NK-92 treated with Interleukin-12 subunit alpha and Interleukin-12 subunit beta, amount 100 ng/mL, for 24 hours (cell line): ENCODE data around the gene PDLIM7.
"Not testable (repeated sequence)": the region's sequence is repeated elsewhere in the genome, so short reads cannot be mapped to it uniquely, and the experiment has no call there.

Experiments used
- DNase-seq: peaks from one replicate; lab custom pipeline; 2025; lab: John Stamatoyannopoulos, UW

Gene PDLIM7

DNA sequence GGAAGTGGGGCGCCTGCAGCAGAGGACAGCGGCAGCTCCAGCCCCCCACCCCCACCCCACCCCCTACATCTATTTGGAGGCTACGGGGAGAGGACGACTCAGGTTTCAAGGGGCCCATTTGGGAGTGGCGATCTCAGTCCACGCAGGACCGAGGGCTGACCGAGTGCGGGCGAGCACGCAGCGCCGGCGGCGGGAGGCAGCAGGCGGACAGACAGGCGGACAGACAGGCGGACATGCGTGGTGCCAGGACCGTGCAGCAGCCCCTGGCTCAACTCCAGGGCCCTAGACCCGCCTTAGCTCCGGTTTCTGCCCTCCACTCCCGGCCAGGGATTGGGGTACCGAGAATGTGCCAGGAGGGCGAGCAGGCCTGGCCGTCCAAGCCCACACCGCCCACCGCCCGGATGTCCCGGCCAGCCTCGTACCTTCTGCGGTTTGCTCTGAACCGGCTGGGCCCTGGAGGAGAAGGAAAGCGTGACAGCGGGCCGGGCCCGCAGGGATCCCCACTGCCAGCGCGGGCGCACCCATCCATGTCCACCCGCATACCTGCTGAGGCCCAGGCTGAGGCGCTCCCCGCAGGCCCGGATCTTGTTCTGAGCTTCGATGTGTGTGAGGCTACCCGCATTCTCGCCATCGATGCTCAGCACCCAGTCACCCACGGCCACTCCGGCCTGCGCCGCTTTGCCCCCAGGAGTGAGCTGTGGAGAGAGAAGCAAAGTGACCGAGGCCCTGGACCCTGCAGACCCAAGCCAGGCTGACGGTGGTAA is 5.2 kb downstream of the PDLIM7 start:
- no peak for DNase-seq

DNA sequence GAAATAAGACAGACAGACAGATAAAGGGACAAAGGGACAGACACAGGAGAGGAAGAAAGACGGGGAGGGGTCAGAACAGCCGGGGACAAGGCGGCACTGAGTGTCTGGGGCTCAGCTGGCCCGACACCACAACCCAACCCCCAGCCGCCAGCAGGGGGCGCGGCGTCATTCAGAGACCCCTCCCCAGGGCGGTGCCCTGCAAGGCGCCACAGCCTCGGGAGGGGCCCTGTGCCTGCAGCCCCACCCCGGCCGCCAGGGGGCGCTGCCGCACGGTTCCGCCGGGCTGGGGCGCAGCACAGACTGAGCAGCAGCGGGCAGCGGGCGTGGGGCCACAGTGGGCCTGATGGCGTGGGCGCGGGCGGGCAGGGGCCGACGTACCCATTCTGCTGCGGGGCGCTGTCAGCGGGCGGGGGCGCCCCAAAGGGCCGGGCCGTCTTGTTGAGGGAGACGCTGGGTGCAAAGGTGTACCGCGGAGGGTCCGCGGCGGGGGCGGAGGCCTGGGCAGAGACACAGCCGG is 5.9 kb downstream of the PDLIM7 start:
- no peak for DNase-seq

DNA sequence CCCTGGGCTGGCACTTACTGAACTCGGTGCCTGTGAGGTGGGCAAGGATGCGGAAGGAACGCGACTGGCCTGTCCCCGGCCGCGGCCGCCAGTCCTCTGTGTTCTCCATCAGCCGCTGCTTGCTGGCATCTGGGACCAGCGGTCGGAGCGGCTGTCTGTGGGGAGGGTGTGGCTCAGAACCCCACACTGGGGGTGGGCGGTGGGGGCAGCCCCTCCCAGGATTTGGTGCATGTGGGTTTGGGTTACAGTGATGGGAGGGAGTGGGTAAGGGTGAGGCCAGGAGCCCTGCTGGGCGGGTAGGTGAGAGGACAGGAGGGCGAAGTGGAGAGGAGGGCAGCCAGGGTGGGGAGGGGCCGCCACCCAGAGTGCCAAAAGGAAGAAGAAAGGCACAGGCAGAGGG is 6.4 kb downstream of the PDLIM7 start:
- DNase-seq, result no peak

DNA sequence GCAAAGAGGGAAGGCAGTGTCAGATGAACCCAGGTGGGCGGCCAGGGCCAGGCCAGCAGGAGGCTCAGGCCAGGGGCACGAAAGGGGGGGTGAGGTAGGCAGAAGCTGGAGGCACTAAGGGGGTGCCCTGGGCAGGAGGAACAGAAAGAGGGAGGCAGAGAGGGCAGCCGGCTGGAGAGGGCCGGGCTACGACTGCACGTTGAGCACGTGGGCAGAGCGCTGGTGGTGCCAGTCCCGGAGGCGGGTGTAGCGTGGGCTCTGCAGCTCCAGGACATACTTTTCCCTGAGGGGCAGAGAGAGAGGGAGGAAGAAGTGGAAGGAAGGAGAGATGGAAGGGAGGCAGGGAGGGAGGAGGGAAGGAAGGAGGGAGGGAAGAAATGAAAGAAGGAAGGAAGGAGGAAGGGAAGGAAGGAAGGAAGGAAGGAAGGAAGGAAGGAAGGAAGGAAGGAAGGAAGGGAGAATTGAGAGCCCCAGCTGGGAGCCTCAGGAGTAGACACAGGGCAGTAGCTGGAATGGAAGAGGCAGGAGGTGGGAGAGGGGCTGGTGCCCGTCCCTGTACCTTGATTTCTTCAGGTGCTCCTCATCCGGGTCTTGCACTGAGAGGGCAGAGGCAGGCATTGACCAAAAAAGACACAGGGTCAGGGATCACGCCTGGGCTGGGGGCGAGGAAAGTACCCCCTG is 7.0 kb downstream of the PDLIM7 start:
- no peak for DNase-seq

DNA sequence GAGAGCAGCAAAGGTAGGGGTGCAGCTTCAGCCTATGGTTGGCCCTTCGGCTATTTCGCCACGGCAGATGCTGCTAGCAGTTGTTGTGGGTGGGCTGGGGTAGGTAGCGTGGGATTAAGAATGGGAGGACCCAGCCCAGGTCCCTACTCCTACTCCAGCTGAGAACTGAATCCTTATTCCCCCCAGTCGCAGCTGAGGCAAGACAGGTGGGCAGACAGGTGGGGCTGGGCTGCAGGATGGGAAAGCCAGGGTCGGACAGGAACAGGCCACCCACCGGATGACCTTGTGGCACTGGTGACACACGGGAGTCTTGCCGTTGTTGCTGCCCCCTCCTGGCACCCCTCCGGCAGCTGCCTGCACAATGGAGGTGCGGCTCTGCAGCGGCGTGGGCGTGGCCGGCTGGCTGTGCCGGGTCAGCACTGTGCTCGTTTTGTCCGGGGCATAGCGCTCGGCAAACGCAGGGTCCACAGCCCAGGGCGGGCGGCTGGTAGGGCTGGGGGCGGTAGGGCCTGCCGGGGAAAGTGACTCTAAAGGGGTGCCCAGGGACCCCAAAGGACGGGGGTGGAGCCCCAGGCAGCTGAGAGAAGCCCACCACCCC is 8.2 kb downstream of the PDLIM7 start:
- no peak for DNase-seq

DNA sequence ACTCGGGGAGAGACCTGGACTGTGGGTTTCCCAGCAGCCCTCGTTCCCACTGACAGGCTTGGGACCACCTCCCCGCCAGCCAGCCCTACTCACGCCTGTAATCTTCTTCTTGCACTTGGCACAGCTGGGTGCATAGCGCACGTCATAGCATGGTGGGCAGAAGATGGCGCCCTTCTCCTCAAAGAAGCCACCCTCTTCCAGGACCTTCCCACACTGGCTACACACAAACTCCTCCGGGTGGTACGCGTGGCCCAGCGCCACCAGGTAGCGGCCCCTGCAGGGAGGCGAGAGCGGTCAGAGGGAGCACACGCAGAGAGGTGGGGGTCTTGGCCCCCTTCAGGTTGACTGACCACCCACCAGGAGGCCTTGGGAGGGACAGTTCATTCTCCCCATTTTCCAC is 9.4 kb downstream of the PDLIM7 start:
- DNase-seq, result no peak

DNA sequence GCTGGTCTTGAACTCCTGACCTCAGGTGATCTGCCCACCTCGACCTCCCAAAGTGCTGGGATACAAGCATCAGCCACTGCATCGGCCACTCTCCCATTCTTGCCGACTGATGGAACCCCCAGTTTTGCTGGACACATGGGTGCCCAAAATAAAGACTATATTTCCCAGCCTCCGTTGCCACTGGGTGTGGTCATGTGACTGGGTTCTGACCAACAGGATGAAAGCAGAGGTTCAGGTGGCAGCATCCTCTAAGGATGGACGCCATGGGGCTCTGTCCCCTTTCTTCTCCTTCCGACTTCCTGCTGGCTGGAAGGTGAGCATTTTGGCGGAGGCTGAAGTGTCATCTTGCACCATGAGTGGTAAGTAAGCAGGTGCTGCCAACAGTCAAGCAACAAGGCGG is 10.3 kb downstream of the PDLIM7 start:
- DNase-seq, result no peak

DNA sequence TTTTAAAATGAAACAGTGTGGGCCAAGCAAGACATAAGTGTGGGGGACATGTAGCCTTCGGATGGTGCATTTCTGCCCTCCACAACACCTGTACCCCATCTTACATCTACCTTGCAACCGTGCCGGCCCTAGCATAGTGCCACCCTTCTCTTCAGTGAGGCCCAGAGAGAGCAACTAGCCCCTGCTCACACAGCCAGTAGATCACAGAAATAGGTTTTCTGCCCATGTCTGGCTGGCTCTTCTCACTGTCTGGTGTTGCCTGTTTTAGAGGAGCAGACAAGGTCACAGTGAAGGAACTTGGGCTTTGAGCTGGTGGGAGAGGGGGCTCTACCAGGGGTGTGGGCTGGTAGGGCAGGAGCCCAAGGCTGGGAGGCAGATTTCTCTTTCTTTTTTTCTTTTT is 11.1 kb downstream of the PDLIM7 start:
- DNase-seq, result no peak

DNA sequence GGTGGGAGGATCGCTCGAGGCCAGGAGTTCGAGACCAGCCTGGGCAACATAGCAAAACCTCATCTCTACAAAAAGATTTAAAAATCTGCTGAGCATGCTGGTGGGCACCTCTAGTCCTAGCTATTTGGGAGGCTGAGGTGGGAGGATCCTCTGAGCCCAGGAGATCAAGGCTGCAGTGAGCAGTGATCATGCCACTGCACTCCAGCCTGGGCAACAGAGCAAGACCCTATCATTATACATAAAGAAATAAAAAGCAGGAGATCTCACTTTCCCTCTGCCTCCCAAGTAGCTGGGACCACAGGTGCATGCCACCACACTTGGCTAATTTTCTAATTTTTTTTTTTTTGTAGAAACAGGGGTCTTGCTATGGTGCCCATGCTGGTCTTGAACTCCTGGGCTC is 11.7 kb downstream of the PDLIM7 start:
- not testable (repeated sequence) for DNase-seq

DNA sequence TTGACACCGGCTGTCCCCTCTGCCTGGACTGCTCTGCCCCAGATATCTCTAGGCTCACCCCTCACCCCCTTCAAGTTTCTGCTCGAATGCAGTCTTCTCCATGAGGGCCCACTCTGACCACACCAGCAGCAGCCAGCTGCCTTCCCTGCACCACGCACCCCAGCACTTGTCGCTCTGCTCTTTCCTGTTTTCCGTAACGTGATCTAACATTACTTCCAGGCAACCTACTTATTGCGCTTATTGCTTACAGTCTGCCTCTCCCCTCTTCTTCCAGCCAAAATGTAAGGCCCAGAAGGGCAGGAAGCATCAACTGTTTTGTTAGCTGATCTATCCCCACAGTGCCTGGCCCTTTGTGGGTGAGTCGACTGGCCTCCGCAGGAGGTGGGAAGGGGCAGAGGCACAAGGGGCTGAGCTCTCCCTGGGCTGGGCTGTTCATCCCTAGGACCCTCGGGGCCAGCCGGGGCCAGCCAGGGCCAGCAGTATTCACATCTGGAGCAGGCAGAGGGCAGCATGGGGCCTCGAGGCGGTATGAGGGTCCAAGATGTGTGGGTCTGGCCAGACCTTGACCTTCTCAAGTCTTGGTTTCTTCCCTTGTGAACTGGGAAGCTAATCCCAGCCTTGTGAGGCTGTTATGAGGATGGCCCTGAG is 12.4 kb downstream of the PDLIM7 start:
- DNase-seq, result no peak

DNA sequence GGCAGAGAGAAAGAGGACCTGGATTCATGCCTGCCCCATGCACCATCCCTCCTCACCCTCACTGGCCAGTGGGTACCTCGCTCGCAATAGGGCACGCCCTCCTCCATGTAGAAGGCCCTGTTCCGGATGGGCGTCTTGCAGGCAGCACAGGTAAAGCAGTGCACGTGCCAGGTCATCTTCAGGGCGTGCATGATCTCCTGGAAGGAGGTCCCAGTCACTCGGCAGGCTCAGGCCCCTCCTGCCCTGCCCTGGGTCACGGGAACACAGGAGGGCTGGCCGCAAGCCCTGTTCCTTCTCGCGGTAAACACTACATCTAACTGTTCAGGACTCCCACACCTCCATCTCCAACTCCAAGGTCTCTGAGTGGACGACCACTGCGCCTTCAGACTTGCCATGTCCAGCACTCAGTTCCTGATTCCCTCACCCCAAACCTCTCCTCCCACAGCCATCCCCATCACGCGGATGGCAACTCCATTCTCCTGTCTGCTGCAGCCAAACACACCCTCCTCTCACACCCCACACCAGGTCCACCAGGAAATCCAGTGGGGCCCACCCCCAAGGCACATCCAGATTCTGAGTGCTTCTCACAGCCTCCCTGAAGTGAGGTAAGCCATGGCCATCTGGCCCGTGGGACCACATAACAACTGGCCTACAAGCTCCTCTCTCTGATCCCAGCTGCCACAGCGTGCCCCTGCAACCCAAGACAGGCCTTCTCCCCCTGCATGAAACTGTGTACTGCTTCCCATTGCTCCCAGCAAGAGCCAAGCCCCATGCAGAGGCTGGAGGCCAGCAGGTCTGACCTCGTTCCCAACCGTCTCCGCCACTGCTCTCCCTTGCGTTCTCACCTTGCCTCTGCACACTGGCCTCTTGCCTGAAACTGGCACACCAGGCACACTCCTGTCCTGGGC is 13.2 kb downstream of the PDLIM7 start:
- DNase-seq, result no peak

DNA sequence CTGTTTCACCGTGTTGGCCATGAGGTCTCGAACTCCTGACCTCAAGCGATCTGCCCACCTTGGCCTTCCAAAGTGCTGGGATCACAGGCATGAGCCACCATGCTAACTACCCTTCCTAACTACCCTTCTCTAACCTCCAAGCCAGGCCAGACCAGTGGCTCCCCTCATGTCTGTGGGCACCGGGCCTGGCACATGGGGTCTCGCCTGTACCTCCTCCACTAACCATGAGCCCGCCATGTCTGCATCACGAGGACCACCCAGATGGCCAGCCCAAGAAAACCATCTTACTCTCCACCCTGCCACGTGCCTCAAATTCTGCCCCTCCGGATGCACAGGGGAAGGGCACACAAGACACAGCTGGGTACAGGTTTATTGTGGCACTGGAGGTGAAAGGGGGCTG is 14.4 kb downstream of the PDLIM7 start:
- DNase-seq, result no peak

DNA sequence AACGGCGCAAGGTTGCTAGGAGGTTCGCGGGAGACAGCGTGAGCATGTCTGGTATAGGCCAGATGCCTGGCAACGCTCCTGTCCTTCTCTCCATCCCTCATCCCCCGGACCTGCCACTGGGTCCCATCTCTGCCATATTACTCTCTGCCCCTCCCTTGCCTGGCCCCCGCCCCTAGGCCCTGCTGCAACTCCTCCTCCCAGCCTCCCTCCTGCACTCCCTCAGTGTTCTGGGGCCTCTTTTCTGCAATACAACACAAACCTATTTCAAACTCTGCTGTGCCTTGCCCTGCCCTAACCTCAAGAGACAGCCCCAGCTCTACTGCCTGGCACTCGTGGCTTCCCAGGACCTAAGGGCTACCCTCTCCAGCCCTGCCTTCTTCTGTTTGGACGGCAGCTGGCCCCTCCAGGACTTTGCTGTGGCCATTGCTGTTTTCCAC is 15.0 kb downstream of the PDLIM7 start:
- no peak for DNase-seq

DNA sequence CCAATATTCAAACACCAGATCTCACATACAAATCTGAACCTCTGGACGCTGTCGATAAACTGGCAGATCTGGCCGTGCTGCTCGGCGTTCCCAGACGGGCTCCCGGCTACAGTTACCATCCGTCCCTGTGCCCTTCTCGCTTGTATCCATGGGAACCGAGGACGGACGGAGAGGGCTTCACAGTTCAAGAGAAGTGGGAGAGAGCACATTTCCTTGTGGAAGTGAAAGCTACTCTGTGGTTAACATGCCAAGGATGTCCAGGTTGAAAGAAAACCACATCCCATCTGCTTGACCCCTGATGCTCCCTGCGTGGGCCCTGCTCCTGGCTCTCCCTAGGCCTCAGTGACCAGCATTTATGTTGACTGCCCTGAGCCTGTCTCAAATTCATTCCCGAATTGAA is 17.6 kb downstream of the PDLIM7 start:
- no peak for DNase-seq

DNA sequence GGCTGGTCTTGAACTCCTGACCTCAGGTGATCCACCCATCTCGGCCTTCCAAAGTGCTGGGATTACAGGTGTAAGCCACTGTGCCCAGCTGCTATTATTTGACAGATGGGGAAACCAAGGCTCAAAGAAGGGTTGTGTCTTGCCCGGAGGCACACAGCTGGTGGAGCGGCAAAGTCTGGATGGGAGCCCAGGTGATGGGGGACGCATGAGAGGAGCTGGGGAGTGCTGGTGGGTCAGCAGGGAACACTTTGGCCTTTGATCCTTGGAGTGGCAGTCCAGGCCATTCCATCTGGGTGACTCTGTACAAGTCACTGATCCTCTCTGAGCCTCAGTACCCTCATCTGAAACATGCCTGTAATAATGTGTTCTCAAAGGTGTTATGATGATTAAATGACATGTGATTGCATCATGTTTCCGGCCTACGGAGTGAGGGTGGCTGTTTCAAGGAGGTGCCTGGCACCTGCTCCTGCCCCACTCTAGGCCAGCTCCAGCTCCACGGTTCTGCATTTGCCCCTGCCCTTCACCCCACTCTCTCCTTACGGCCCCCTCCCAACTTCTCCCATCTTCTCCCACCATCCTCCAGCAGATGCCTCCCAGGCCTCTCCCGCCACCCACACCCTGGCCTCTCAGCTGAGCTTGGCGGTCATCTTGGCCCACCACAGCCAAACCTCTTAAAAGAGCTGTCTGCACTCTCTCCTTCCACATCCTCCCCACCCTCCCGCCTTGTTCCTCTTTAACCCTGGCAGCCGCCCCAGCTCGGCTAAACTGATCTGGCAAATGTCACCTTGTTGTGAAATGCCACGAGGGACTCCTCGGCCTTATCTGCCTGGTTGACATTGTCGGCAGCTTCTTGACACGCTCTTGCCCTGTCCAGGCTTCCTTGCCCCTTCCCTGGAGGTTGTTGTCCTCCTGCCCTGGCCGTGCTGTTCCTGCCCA is 18.4 kb downstream of the PDLIM7 start:
- peak; percentile 48 for DNase-seq

DNA sequence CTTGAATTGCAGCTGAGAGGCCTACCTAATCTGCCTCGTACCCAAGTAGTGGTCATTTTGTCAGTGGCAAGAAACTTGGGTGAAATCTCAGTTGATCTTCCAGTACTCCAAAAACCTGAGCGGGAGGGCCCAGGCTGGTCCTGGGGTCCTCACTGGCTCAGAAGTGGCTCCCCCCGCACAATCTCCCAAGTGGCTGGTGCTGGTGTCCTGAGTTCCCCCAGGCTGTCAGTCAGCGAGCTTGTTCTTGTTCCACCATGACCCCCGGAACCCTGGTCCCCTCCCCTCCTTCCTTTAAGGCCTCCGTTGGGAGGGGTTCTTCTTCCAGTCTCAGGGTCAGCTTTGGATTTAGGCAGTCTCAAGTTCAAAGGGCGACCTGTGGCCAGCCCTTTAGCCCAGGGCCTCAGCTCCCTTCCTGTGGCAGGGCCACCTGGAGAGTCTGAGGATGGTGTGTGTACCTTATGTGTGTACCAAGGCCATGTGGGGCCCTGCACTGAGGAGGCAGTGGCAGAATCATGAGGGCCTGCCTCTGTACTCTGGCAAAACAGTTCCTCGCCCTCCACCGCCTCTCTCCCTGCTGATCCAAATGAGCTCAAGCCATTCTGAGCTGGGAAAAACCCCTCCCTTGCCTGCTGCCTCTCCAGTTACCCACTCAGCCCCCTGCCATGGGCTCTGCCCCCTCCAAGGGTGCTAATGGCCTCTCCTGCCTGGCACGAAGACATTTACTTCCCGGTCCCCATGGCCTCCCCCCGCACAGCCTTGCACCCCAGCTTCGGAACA is 19.5 kb downstream of the PDLIM7 start:
- no peak for DNase-seq

DNA sequence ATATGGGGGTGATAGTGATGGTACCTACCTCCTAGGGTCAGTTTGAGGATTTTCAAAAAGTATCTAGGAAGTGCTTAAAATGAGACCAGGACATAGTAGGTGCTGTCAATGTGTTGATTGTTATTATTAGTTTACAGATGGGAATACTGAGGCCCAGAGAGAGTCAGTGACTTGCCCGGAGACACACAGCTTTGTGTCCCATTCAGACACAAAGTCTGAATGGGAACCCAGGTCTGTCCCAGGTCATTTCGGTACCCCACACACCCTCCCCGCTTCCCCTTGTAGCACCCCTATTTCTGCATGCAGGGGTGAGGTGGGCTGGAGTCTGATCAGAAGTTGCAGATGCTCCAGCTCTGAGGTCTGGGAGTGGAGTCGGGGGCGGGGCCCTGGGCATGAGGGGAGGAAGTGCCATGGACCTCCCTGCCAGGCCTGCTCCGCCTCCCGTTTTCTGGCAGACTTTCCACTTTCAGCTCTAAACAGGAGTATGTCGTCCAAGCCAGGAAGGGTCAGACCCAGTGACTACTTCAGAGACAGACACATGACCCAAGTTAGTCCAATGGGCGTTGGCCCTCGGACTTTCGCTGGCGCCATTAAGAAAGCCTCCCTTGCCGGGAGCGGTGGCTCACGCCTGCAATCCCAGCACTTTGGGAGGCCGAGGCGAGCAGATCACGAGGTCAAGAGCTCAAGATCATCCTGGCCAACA is 20.7 kb downstream of the PDLIM7 start:
- DNase-seq, result no peak

DNA sequence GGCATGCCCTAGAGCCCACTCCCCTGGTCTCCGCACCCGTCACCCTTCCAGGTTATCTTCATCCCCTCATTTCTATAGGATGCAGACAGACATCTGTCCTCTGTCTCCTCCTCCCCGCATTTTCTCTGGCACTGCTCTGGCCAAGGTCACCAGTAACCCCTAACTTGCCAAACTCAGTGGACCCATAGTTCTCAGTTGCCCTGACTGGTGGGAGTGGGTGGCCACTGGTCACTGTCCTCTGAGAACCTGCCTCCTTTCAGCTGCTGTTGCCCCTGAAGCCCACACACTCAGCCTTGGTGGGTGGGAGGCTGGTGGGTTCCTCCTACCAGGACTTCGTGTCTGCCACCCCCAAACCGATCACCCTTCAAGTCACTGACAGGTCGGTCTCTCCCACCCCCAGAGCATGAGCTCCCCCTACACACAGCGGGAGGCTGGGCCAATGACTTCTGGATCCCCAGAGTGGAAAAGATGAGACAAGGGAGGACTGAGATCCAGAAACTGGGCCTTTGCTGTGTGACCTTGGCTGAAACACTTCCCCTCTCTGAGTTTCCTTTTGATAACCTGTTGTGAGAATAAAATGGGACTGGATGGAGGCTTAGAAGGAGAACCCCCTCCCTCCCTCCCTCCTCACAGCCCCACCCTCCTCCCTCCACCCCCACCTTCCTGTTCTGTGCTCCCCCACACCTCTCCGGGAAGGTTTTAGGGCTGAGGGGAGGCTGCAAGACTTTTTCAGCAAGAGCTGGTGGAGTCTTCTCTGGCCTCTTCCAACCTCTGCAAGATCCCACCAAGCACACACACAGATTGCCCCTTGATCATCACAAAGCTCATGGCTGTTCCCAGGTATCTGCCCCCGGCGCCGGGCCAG is 21.6 kb downstream of the PDLIM7 start:
- no peak for DNase-seq
